ENCODE results near the gene SMIM44. TPM values are rescaled to one million over a fixed set of nuclear protein-coding genes. Genes with fewer than 3 reads are reported as not detected.

SMIM44 gene
- total and polyA plus RNA-seq, 2 donors (not counting 1 experiment from before 2014, with no cell fraction given) = not detected

- Mint-ChIP-seq H3K9me3 (ENCODE audit: insufficient read depth) (peaks cover 3% of the 10 kb centered on the region), H3K4me3 (no peak overlapping the region), H3K4me1 (no peaks in the 10 kb centered on the region), H3K27me3 (peaks cover 1% of the 10 kb centered on the region), H3K27ac (no peak overlapping the region)
- Histone ChIP-seq H3K9me3 (ENCODE audit: control extremely low read depth in 1 of 3, control insufficient read depth in 2 of 3, insufficient read depth in 1 of 3, low read length in 2 of 3) (peaks cover 0 to 11% (median 3%) of the 10 kb centered on the region in 3 donors), H4K20me1 (ENCODE audit: control insufficient read depth, insufficient read depth, low read length, poor library complexity, severe bottlenecking) (no peaks in the 10 kb centered on the region), H3K36me3 (replicated peaks in 1 of 2; ENCODE audit: control extremely low read depth in 1 of 2, control insufficient read depth in 1 of 2, extremely low read depth in 1 of 2, insufficient read depth in 2 of 2, low read length in 1 of 2) (no peaks in the 10 kb centered on the region), H3K4me2 (replicated peaks; ENCODE audit: low read depth, low read length, poor library complexity, severe bottlenecking) (no peak overlapping the region), H3K27ac (ENCODE audit: low read length in 2 of 2) (no peak overlapping the region), H3K4me3 (ENCODE audit: control extremely low read depth in 1 of 5, extremely low read depth in 1 of 5, insufficient read depth in 1 of 5, low read depth in 2 of 5, low read length in 4 of 5) (no peak overlapping the region), H3K27me3 (replicated peaks in 1 of 4; ENCODE audit: control extremely low read depth in 1 of 4, control insufficient read depth in 3 of 4, insufficient read depth in 4 of 4, low read length in 3 of 4) (no peaks in the 10 kb centered on the region), H3K4me1 (ENCODE audit: control insufficient read depth in 2 of 2, insufficient read depth in 2 of 2, low read length in 2 of 2) (no peaks in the 10 kb centered on the region), H3K9ac (ENCODE audit: low read length) (no peak overlapping the region), H2AFZ (ENCODE audit: insufficient read depth, low read depth, low read length, poor library complexity, severe bottlenecking) (no peak overlapping the region), H3K79me2 (ENCODE audit: control insufficient read depth, insufficient read depth, low read length) (no peaks in the 10 kb centered on the region)
- CTCF ChIA-PET = no interaction called here
- intact Hi-C loops (cut with micrococcal nuclease) = no loop called here
- POLR2A ChIA-PET = no interaction called here
- DNase-seq (no peak), ATAC-seq (ENCODE audit: low read depth) (no peak)
- 98% methylated on average over 7 of the region's 7 CpGs for WGBS (ENCODE audit: insufficient coverage)
- TF ChIP-seq CTCF (IDR thresholded peaks at IDR 0.05) (no peak), EZH2 (IDR thresholded peaks at IDR 0.05; ENCODE audit: borderline replicate concordance, insufficient read depth, low read depth, low read length, poor library complexity, severe bottlenecking) (no peak)
These were observed 17.7 kb downstream of the SMIM44 start for GRCh38 chr19:3465552-3465951.

GRCh38 chr19:3464587-3465235 is 18.5 kb downstream of the SMIM44 start:
- Histone ChIP-seq H4K20me1 (ENCODE audit: control insufficient read depth, insufficient read depth, low read length, poor library complexity, severe bottlenecking) (no peaks in the 10 kb centered on the region), H3K4me3 (ENCODE audit: control extremely low read depth in 1 of 5, extremely low read depth in 1 of 5, insufficient read depth in 1 of 5, low read depth in 2 of 5, low read length in 4 of 5) (no peak overlapping the region), H3K4me1 (ENCODE audit: control insufficient read depth in 2 of 2, insufficient read depth in 2 of 2, low read length in 2 of 2) (no peaks in the 10 kb centered on the region), H3K36me3 (replicated peaks in 1 of 2; ENCODE audit: control extremely low read depth in 1 of 2, control insufficient read depth in 1 of 2, extremely low read depth in 1 of 2, insufficient read depth in 2 of 2, low read length in 1 of 2) (no peaks in the 10 kb centered on the region), H2AFZ (ENCODE audit: insufficient read depth, low read depth, low read length, poor library complexity, severe bottlenecking) (no peak overlapping the region), H3K79me2 (ENCODE audit: control insufficient read depth, insufficient read depth, low read length) (no peaks in the 10 kb centered on the region), H3K9ac (ENCODE audit: low read length) (no peak overlapping the region), H3K9me3 (ENCODE audit: control extremely low read depth in 1 of 3, control insufficient read depth in 2 of 3, insufficient read depth in 1 of 3, low read length in 2 of 3) (peaks cover 0 to 11% (median 3%) of the 10 kb centered on the region in 3 donors), H3K27me3 (replicated peaks in 1 of 4; ENCODE audit: control extremely low read depth in 1 of 4, control insufficient read depth in 3 of 4, insufficient read depth in 4 of 4, low read length in 3 of 4) (no peaks in the 10 kb centered on the region), H3K4me2 (replicated peaks; ENCODE audit: low read depth, low read length, poor library complexity, severe bottlenecking) (no peak overlapping the region), H3K27ac (ENCODE audit: low read length in 2 of 2) (no peak overlapping the region)
- ATAC-seq (ENCODE audit: low read depth) (no peak), DNase-seq (no peak)
- intact Hi-C loops (cut with micrococcal nuclease) = no loop called here
- ChIA-PET CTCF (interaction anchor here (0.7 kb wide), 2 partner anchors 157 to 206 kb away, joined by 3 to 4 read pairs; no protein-coding TSS in a partner anchor), POLR2A (no interaction called here)
- 94% methylated on average over 18 of the region's 31 CpGs for WGBS (ENCODE audit: insufficient coverage)
- H3K27me3 Mint-ChIP-seq = no peaks in the 10 kb centered on the region
- no peak for TF ChIP-seq EZH2 (IDR thresholded peaks at IDR 0.05; ENCODE audit: borderline replicate concordance, insufficient read depth, low read depth, low read length, poor library complexity, severe bottlenecking)
- no peak for TF ChIP-seq CTCF (IDR thresholded peaks at IDR 0.05)
- no peaks in the 10 kb centered on the region for H3K4me1 Mint-ChIP-seq
- H3K9me3 Mint-ChIP-seq (ENCODE audit: insufficient read depth) = peaks cover 3% of the 10 kb centered on the region
- H3K27ac Mint-ChIP-seq = no peak overlapping the region
- H3K4me3 Mint-ChIP-seq = no peak overlapping the region

Measured in B cell (primary cell).